AG08396 (cell line): ENCODE data around the gene FOXA1.
"Not testable (repeated sequence)": the region's sequence is repeated elsewhere in the genome, so short reads cannot be mapped to it uniquely, and the experiment has no call there.

Experiments used
- DNase-seq: peaks from one replicate; pipeline ENCODE4 v3.0.0; 2012; ENCODE audit warnings: low spot score, mixed read lengths

The FOXA1 gene

GRCh38 chr14:37558740-37559139, 36.3 kb downstream of the FOXA1 start:
- DNase-seq: no peak

- not testable (repeated sequence) for DNase-seq
Measured at GRCh38 chr14:37555596-37555995, 39.5 kb downstream of the FOXA1 start.

GRCh38 chr14:37553935-37554550, 41.0 kb downstream of the FOXA1 start:
- DNase-seq: no peak

DNA sequence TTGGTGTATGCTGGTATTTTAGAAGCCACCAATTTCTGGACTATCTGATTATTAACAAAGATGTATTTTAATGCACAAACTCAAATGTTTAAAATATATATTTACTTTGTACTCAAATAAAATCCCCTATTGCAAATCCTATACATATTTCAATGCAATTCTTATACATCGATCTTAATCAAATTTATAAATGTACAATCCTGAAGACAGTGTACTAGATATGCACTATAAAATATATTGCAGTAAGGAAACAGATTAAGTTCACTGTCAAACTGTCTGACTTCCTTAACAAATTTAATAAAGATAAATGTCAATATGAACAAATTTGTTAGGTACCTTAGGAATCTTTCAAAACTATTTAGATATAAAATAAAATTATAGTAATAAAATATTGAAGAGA, 43.9 kb downstream of the FOXA1 start:
- no peak for DNase-seq

- DNase-seq: peak; percentile 39
Measured at GRCh38 chr14:37550511-37550910, 44.5 kb downstream of the FOXA1 start.

- peak; percentile 5 for DNase-seq
Measured at GRCh38 chr14:37546621-37547447, 48.2 kb downstream of the FOXA1 start.

- DNase-seq: no peak
Measured at GRCh38 chr14:37545174-37545573, 49.9 kb downstream of the FOXA1 start.

DNA sequence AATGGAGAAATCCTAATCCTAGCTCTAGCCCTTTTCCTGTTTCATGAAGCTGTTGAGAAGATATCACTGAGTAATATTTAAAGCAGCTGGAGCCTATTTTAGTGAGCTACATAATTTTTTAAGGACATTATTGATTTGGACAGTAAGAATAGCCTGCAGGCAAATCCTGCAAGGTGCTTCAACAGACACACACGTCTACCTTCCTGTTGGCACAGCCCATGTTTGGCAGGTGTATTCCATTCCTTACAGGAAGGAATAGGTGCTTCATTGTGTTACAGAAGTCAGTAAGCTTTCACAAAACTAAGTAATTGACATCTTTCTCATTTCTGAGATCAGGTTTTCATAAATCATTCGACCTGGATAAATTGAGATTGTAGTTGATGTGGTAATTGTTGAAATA, 50.6 kb downstream of the FOXA1 start:
- DNase-seq: no peak

- DNase-seq: no peak
Measured at GRCh38 chr14:37539992-37540391, 55.1 kb downstream of the FOXA1 start.
